Muscle of arm (tissue), 14 donors: ENCODE results near the gene CDC42. TPM values are rescaled to one million over a fixed set of nuclear protein-coding genes. Genes with fewer than 3 reads are reported as not detected.
"Not testable (repeated sequence)": the region's sequence is repeated elsewhere in the genome, so short reads cannot be mapped to it uniquely, and the experiment has no call there.

ENCODE experiments used
- DNase-seq: peaks from one replicate; pipeline ENCODE4 v3.0.0-alpha.2; 2013
- long read RNA-seq, 11 donors: transcript quantifications; one replicate each; lab custom pipeline, GENCODE V29; 2026
- polyA plus RNA-seq, 12 donors: library from polyadenylated mRNA; unstranded; fragments of 120-200 nt; gene quantifications; one replicate each; pipeline ENCODE4 v1.2.1, GENCODE V29; 2013; ENCODE audit not compliant: insufficient read length in 12 of 12

The CDC42 gene
- 1,000 to 10,000 TPM in 1 of 12 donors, 100 to 1,000 TPM in 11; 200 to 2,247 (median 254) TPM for polyA plus RNA-seq
- long read RNA-seq, donor 1, partial matches to known transcripts = 96 of 207 reads
- long read RNA-seq, donor 1, other reads (novel, unspliced or antisense) = 105 of 207 reads
- long read RNA-seq, donor 2, transcript CDC42-201 (6 exons, 1,452 nt) = major isoform, 9 of 74 reads
- long read RNA-seq, donor 2, partial matches to known transcripts = 5 of 74 reads
- long read RNA-seq, donor 2, other reads (novel, unspliced or antisense) = 59 of 74 reads
- long read RNA-seq, donor 3, partial matches to known transcripts = 41 of 75 reads
- long read RNA-seq, donor 3, other reads (novel, unspliced or antisense) = 31 of 75 reads
- long read RNA-seq, donor 4, partial matches to known transcripts = 30 of 52 reads
- long read RNA-seq, donor 4, other reads (novel, unspliced or antisense) = 22 of 52 reads
- long read RNA-seq, donor 5, transcript CDC42-201 (6 exons, 1,452 nt) = major isoform, 6 of 173 reads
- long read RNA-seq, donor 5, partial matches to known transcripts = 96 of 173 reads
- long read RNA-seq, donor 5, other reads (novel, unspliced or antisense) = 70 of 173 reads
- long read RNA-seq, donor 6, partial matches to known transcripts = 35 of 38 reads
- long read RNA-seq, donor 6, other reads (novel, unspliced or antisense) = 0 of 38 reads
- long read RNA-seq, donor 7, partial matches to known transcripts = 0 of 37 reads
- long read RNA-seq, donor 7, other reads (novel, unspliced or antisense) = 33 of 37 reads
- long read RNA-seq, donor 8, partial matches to known transcripts = 444 of 518 reads
- long read RNA-seq, donor 8, other reads (novel, unspliced or antisense) = 68 of 518 reads
- long read RNA-seq, donor 9, partial matches to known transcripts = 17 of 47 reads
- long read RNA-seq, donor 9, other reads (novel, unspliced or antisense) = 30 of 47 reads
- long read RNA-seq, donor 10, partial matches to known transcripts = 38 of 101 reads
- long read RNA-seq, donor 10, other reads (novel, unspliced or antisense) = 58 of 101 reads
- long read RNA-seq, donor 11, transcript CDC42-202 (7 exons, 2,256 nt) = minor isoform, 5 of 136 reads
- long read RNA-seq, donor 11, transcript CDC42-201 (6 exons, 1,452 nt) = major isoform, 10 of 136 reads
- long read RNA-seq, donor 11, partial matches to known transcripts = 54 of 136 reads
- long read RNA-seq, donor 11, other reads (novel, unspliced or antisense) = 67 of 136 reads

DNA sequence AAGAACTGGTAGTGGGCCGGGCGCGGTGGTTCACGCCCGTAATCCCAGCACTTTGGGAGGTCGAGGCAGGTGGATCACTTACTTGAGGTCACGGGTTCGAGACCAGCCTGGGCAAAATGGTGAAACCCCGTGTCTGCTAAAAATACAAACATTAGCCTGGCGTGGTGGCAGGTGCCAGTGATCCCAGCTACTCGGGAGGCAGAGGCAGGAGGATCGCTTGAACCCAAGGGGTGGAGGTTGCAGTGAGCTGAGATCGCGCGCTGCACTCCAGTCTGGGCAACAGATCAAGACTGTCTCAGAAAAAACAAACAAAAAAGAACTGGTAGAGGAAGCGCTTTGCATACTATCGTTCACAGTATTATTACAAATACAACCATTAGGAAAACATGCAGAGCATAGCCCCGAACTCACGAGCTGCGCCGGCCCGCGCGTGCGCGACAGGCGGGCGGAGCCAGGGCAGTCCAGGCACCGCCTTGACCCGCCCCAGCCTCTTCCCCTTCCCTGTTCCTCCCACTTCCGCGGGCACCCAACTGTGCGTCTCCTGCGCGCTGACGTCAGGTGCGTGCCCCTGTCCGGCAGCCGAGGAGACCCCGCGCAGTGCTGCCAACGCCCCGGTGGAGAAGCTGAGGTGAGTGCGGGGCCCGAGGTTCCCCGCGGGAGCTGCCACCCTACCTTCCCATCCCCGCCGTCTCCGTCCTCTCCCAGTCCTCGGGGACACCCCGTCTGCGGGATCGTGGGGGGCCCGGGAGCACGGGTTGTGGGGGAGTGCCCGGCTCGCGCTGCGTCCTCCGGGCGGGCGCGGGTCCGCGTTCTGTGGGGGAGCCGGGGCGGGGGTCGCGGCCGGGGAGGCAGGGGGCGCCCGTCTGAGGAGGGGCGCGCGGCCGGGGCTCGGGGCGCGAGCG lies at the start of gene CDC42:
Gene CDC42, plus strand, starts transcription at position 595 of the 902 bp plus-strand sequence. CDS start 25,770 bp downstream, outside the sequence.
- DNase-seq = peak; percentile 95

DNA sequence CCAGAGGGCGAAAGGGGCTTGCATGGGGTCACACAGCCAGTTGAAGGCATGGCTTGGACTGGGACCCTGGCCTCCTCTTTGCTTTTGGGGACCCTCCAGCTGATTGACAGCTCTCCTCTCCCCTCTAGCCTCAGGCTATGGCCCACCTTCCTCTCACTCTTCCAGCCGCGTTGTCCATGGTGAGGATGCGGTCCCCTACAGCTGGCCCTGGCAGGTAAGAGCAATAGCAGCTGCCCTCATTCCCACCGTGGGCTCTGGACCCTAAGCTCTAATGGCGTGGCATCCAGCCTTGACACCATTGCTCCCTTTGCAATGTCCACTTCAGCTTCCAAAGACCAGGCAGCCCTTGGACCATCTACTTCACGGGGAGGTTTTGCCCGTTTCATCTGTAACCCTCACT lies 49.6 kb upstream of the CDC42 start:
- not testable (repeated sequence) for DNase-seq

DNA sequence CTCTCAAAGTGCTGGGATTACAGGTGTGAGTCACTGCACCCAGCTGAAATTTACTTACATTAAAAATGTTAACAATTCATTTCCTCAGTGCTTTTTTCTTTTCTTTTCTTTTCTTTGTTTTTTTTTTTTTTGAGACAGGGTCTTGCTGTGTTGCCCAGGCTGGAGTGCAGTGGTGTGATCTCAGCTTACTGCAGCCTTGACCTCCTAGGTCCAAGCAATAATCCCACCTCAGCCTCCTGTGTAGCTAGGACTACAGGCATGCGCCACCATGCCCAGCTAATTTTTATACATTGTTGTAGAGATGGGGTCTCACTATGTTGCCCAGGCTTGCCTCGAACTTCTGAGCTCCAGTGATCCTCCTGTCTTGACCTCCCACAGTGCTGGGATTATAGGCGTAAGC lies 48.5 kb upstream of the CDC42 start:
- DNase-seq = not testable (repeated sequence)

DNA sequence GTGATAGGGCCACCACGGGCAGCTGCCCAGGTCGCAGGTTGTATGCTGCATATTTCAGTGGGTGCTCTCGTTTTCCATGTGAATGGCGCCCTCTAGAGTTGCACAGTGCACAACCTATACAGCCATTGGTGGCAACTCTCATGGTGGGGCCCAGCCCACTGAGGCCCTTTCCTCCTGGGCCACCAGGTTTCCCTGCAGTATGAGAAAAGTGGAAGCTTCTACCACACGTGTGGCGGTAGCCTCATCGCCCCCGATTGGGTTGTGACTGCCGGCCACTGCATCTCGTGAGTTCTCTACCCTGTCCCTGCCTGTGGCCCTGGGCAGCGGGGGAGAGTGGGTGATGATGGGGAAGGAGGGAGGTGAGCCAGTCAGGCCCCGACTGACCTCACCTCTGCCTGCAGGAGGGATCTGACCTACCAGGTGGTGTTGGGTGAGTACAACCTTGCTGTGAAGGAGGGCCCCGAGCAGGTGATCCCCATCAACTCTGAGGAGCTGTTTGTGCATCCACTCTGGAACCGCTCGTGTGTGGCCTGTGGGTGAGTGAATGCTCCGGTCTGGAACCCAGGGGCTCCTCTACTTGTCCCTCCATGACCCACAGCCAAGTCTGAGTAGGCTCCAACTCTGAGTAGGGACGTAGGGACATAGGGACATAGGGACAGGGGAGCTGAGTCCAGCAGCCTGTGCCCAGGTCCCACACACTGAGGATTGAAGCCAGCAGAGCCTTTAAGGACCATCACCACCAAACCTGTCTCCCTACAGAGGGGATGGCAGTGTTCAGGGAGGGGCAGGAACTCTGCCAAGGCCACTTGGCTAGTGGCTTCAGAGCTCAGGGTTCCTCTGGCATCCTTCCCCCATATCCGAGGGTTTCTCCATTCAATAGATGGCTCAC lies 47.0 kb upstream of the CDC42 start:
- DNase-seq = not testable (repeated sequence)

DNA sequence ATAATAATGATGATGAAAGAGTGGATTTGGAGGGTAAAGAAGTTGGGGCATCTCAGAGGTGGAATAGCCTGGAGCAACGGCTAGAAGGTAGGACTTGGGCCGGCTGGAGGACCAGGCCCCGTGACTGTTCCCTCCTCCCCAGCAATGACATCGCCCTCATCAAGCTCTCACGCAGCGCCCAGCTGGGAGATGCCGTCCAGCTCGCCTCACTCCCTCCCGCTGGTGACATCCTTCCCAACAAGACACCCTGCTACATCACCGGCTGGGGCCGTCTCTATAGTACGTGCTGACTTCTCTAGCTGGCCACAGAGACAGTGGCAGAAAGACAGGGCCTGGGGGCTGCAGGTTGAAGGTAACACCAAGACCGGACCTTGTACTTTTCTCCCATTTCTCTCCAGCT lies 45.8 kb upstream of the CDC42 start:
- not testable (repeated sequence) for DNase-seq

DNA sequence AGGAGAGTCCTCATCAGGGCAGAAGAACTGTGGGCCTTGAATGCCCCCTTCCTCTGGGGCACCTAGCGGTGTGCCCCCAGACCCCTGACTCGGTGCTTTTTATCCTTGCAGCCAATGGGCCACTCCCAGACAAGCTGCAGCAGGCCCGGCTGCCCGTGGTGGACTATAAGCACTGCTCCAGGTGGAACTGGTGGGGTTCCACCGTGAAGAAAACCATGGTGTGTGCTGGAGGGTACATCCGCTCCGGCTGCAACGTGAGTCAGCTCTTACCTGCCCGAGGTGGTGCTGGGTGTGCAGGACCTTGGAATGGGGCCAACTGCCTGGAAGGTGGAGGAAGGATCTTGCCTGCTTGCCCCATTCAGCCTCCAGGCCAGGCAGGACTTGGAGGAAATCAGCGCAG lies 45.2 kb upstream of the CDC42 start:
- not testable (repeated sequence) for DNase-seq

DNA sequence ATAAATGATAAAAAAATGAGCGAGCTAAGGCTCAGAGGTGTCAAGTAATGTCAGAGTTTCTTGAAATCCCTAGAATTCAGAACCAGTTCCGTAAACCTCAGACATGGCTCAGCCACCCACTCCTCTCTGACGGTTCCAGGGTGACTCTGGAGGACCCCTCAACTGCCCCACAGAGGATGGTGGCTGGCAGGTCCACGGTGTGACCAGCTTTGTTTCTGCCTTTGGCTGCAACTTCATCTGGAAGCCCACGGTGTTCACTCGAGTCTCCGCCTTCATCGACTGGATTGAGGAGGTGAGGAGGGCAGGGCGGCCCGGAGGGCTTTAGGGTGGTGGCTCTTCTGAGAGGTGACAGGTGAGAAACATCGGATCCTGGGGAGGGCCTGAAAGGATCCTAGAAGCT lies 42.9 kb upstream of the CDC42 start:
- DNase-seq = not testable (repeated sequence)

DNA sequence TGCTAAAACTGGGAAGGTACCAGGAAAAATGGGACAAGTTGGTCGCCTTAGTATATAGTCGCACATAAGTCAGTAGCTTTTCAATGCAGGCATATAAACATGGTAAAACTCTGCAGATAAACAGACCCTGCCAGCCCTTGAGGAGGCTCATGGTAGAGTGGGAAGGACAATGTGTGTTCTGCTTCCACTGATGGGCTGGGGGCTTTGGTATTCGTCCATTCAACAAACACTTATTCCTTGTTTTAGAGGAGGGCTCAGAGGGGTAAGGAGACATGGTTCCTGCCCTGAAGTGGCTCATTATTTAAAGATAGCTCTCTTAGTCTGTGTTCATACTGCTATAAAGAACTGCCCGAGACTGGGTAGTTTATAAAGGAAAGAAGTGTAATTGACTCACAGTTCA lies 39.8 kb upstream of the CDC42 start:
- DNase-seq = not testable (repeated sequence)

DNA sequence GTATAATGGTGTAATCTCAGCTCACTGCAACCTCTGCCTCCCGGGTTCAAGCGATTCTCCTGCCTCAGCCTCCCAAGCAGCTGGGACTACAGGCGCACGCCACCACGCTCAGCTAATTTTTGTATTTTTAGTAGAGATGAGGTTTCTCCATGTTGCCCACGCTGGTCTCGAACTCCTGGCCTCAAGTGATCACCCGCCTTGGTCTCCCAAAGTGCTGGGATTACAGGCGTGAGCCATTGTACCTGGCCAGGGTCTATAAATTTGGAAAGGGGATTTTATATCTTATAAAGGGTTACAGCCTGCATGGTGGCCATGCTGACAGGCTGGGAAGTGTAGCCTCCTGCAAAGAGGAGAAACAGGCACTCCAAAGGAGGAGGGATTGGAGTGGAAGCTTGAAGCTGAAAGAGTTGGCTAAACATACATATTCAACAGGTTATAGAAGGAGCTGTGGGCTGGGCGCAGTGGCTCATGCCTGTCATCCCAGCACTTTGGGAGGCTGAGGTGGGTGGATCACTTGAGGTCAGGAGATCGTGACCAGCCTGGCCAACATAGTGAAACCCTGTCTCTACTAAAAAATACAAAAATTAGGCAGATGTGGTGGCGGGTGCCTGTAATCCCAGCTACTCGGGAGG lies 37.8 kb upstream of the CDC42 start:
- not testable (repeated sequence) for DNase-seq

DNA sequence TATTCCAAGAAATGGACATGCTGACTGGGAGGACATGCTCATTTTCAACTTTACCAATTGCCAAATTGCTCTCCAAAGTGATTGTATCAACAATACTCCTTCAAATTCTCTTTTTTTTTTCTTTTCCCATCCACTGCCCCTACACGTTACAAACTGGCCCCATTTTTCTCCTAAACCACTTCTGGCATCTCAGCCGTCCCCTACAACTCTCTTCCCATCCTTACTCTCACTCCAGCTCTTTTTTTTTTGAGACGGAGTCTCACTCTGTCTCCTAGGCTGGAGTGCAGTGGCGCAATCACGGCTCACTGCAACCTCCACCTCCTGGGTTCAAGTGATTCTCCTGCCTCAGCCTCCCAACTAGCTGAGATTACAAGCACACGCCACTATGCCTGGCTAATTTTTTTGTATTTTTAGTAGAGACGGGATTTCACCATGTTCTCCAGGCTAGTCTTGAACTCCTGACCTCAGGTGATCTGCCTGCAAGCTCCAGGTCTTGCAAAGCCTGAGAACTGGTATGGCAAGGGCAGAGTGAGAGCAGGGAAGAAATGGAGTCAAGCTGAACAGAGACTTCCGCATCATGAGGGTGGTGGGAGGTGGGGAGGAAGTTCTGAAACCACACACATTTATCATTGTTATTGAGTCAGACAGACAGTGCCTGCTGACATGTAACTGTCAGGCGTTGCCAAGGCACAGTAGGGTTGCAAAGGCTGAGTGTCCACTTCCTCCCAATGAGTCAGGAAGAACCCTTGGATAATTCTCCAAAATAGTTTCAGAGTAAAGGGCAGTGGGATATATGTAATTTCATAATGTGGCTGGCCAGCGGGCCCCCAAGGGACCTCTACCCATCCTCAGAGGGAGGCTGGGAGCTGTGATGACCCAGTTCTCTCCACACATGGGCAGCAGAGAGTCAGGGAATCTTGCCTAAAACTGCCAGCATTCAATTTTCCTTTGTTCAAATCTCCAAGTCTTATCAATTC lies 33.6 kb upstream of the CDC42 start:
- no peak for DNase-seq

DNA sequence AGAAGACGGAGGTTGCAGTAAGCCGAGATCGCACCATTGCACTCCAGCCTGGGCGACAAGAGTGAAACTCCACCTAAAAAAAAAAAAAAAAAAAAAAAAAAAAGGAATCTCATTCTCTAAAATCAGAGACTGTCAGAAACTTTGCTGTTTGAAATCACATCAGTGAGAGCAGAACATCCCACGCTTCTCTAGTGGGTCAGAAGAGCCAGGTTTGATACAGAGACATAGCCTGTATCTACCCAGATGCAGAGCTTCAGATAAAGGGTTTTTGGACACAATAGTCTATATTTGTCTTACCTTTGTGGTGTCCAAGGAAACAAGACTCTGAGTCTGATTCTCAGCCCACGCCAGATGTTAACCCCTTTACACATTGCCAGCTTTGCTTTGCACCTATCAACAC lies 31.4 kb upstream of the CDC42 start:
- DNase-seq = no peak

DNA sequence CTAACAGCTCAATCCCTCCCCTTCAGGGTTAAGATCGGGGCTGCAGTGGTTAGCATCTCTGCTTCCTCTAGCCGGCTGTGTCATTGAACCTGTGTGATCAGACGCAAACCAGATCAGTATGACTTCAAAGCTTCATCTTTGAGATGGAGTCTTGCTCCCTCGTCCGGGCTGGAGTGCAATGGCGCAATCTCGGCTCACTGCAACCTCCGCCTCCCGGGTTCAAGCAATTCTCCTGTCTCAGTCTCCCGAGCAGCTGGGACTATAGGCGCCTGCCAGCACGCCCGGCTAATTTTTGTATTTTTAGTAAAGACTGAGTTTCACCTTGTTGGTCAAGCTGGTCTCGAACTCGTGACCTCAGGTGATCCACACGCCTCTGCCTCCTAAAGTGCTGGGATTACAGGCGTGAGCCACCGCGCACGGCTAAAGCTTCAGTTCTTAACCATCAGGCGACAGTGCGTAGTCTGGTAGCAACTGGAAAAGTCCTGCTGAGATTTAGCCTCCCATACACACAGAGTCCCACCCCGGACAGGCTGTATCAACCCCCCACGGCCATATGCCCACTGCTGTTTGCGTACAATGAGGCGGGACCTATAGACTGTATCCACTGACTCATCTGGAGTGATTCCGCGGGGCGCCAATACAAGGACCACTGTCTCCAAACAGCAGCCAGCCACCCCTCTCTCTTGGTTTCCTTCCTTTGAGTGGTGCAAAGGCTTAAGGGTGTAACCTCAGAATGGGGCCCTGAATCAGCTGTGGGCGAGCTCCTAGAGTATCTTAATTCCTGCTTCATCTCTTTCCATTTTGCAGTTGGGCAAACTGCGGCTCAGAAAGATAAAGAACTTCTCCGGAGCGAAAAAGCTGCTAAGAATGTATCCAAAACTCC lies 27.8 kb upstream of the CDC42 start:
- peak; percentile 77 for DNase-seq

DNA sequence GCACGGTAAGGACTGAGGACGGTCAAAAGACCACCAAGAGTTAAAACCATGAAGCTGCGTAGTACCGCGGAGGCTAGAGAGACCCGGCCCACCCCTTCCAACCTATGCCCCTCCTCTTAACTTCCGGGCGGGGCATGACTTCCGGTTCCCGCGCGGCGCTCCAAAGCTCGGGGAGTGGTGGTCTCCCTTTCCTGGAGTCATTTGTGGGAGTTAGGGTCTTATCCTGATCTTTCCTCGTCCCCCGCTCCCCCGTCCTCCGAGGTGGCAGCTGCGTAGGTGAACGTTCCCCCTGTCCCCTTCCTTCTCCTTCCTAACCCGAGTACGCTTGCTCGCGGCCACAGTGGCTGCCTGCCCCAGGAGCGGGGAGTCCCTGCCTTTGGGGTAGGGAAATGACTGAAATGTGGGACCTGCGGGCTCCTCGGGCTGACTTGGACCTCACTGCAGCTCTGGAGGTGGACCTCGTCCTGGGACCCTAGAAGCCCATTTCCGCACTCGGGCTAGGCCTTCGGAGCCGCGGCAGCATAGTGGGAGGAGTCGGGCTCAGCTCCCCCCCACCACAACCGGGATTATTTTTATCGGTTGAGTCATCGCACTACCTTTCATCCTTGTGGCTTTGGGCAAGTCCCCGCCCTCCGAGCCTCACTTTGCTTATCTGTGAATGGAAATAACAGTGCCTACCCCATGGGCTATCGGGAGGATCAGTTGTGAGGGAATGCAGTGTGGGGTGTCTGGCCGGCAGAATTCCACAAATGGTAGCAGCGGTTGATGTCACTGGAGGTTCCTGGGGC lies 26.9 kb upstream of the CDC42 start:
- peak; percentile 89 for DNase-seq

DNA sequence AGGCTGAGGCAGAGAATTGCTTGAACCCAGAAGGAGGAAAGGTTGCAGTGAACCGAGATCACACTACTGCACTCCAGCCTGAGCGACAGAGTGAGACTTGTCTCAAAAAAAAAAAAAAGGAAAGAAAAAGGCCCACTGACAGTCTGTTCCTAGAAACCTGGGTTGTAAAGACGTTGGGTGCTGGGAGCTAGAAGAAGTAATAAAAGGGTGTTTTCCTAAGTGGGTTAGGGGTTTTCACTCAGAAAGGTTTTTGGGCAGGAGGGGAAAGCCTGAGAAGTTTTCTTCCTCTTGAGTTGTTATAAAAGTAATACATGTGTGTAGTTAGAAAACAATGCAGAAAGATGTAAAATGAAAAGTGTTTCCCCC lies 25.6 kb upstream of the CDC42 start:
- no peak for DNase-seq

DNA sequence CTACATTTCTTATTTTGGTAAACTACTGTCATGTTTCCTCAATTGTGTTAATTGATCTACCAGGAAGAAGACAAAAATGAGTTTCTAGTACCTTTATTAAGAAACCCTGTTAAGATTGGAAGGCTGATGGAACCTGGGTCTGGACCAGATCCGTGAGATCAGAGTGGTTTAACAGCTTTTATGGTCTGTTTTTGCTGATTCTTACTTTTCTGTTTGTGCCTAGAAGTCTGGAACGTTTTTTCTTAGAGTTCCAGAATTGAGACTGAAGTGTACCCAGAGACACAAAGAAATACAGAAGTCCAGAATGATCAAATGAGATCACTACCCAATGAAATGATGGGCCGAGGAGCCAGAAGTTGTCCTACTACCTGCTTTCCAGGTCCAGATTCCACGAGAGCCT lies 22.5 kb upstream of the CDC42 start:
- no peak for DNase-seq

DNA sequence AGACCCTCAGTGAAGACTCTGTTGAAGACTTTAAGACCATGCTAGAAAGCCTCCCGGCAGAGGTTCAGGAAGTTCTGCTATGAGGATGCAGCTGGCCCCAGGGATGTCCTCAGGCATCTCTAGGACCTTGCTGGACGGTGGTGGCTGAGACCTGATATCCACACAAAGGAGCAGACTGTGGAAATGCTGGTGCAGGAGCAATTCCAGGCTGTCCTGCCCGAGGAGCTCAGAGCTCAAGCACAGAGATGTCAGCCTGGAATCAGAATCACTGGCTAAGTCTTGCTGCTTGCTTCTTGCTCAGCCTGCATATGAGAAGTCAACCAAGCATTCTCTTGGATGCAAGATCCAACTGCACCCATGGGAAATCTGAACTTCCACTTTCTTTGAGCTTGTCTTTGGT lies 22.0 kb upstream of the CDC42 start:
- DNase-seq = no peak
